Adrenal gland (tissue), 5 donors: ENCODE measurements around the gene DDIT4L.
"Not testable (repeated sequence)": the region's sequence is repeated elsewhere in the genome, so short reads cannot be mapped to it uniquely, and the experiment has no call there.

Experiments
- CTCF ChIP-seq, 6 experiments: fragments of 450-650 bp in 4 of 6; fragments of 200-600 bp in 2 of 6; sonication (generic) in 1 of 6; IDR thresholded peaks; 1 replicate in 5 of 6; 2 replicates in 1 of 6; pipeline versions ENCODE4 v1.5.1 to v1.8.0; 2016 to 2021; ENCODE audit warnings: antibody characterized with exemption in 6 of 6, mild to moderate bottlenecking in 2 of 6, moderate library complexity in 1 of 6
- POLR2A ChIP-seq, 2 donors: fragments of 450-650 bp; IDR thresholded peaks; one replicate each; pipeline ENCODE4 v1.6.1; 2017; ENCODE audit warnings: antibody characterized with exemption in 2 of 2, mild to moderate bottlenecking in 2 of 2, moderate library complexity in 1 of 2
- donor health status: DM: no; HTN: no; CAD: no.

DNA sequence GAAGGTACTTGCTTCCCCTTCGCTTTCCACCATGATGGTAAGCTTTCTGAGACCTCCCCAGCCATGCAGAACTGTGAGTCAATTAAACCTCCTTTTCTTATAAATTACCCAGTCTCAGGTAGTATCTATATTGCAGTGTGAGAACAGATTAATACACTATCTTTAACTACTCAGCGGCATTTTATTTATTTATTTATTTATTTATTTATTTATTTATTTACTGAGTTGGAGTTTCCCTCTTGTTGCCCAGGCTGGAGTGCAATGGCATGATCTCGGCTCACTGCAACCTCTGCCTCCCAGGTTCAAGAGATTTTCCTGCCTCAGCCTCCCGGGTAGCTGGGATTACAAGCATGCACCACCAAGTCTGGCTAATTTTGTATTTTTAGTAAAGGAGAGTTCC, 52.9 kb downstream of the DDIT4L start:
- TF ChIP-seq POLR2A, CTCF (IDR thresholded peaks at IDR 0.05): not testable (repeated sequence)
